ELR (cell line): ENCODE results near the gene TEC.

ENCODE experiments used
- DNase-seq: peaks from one replicate; pipeline ENCODE4 v3.0.0-alpha.2; 2015; ENCODE audit warnings: low read depth

TEC gene

GRCh38 chr4:48269861-48270522, 354 bp upstream of the TEC start:
- DNase-seq: peak; percentile 90

GRCh38 chr4:48267574-48267973, 2.1 kb downstream of the TEC start:
- DNase-seq: no peak

GRCh38 chr4:48266781-48267180, 2.9 kb downstream of the TEC start:
- no peak for DNase-seq

- peak; percentile 75 for DNase-seq
Observed at GRCh38 chr4:48262926-48263325, 6.7 kb downstream of the TEC start.

- no peak for DNase-seq
Observed at GRCh38 chr4:48262484-48262883, 7.2 kb downstream of the TEC start.

GRCh38 chr4:48261281-48261680, 8.4 kb downstream of the TEC start:
- DNase-seq: no peak

GRCh38 chr4:48259748-48260147, 9.9 kb downstream of the TEC start:
- DNase-seq: no peak

GRCh38 chr4:48258845-48259397, 10.7 kb downstream of the TEC start:
- no peak for DNase-seq

- DNase-seq: no peak
Observed at GRCh38 chr4:48255959-48256342, 13.7 kb downstream of the TEC start.

- DNase-seq: no peak
Observed at GRCh38 chr4:48255072-48255958, 14.3 kb downstream of the TEC start.

GRCh38 chr4:48254381-48255071, 15.1 kb downstream of the TEC start:
- peak; percentile 26 for DNase-seq

- peak; percentile 24 for DNase-seq
Observed at GRCh38 chr4:48252313-48252712, 17.3 kb downstream of the TEC start.

- DNase-seq: no peak
Observed at GRCh38 chr4:48250980-48251379, 18.7 kb downstream of the TEC start.

- DNase-seq: no peak
Observed at GRCh38 chr4:48250343-48250742, 19.3 kb downstream of the TEC start.

GRCh38 chr4:48249378-48249777, 20.3 kb downstream of the TEC start:
- no peak for DNase-seq

- no peak for DNase-seq
Observed at GRCh38 chr4:48248559-48248953, 21.1 kb downstream of the TEC start.

GRCh38 chr4:48247878-48248558, 21.6 kb downstream of the TEC start:
- no peak for DNase-seq

GRCh38 chr4:48247142-48247877, 22.3 kb downstream of the TEC start:
- no peak for DNase-seq

GRCh38 chr4:48244665-48245064, 25.0 kb downstream of the TEC start:
- no peak for DNase-seq

GRCh38 chr4:48243887-48244286, 25.8 kb downstream of the TEC start:
- DNase-seq: no peak

GRCh38 chr4:48243429-48243828, 26.2 kb downstream of the TEC start:
- no peak for DNase-seq
